ENCODE data around the gene ACVR2A. TPM values are rescaled to one million over a fixed set of nuclear protein-coding genes. Genes with fewer than 3 reads are reported as not detected.

ACVR2A gene
- total and polyA plus RNA-seq, 2 of the 4 experiments (the other 2 are of a cell fraction): 1.8 to 6.8 TPM

DNA sequence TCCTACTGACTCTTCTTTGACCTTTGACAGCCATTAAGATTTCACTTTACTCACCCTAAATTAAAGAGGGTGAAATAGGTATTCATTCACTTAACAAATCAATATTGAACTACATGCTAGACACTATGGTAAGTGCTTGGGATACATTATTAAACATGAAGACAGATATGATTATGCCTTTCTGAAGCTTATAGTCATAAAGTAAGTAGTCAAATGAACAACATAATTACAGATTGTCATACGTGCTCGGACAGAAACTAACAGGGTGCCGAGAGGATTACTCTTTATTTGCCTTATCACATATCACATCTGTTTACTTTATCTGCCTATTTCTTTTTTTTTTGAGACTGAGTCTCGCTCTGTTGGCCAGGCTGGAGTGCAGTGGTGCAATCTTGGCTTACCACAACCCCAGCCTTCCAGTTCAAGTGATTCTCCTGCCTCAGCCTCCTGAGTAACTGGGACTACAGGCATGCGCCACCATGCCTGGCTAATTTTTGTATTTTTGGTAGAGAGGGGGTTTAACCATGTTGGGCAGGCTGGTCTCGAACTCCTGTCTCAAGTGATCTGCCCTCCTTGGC, 9.8 kb downstream of the ACVR2A start:
- no TSS peak for BruUV-seq (replicated peaks)

More for the DNA sequence above, 9.8 kb downstream of the ACVR2A start:
- Histone ChIP-seq H3K4me2 (ENCODE audit: low read depth, low read length) (no peak overlapping the region), H3K36me3 (ENCODE audit: control insufficient read depth, insufficient read depth, low read length) (no peaks in the 10 kb centered on the region), H3K56ac (ENCODE audit: extremely low read depth, insufficient read depth, low read length) (no peak overlapping the region), H4K8ac (ENCODE audit: low read depth in 2 of 2, low read length in 2 of 2) (no peak overlapping the region), H3K9me3 (ENCODE audit: control insufficient read depth, insufficient read depth, low read length) (no peaks in the 10 kb centered on the region), H2BK20ac (ENCODE audit: low read depth, low read length) (no peak overlapping the region), H2BK15ac (ENCODE audit: low read depth, low read length) (no peak overlapping the region), H3K9me1 (ENCODE audit: insufficient read depth, low read length) (no peaks in the 10 kb centered on the region), H3K27me3 (ENCODE audit: control insufficient read depth, insufficient read depth, low read length) (no peaks in the 10 kb centered on the region), H3K4ac (ENCODE audit: low read depth, low read length) (no peak overlapping the region), H3K4me1 (ENCODE audit: control insufficient read depth, insufficient read depth, low read length) (no peaks in the 10 kb centered on the region), H2AFZ (replicated peaks; ENCODE audit: low read length, poor library complexity) (no peak overlapping the region), H3K27ac (ENCODE audit: insufficient read depth, low read length) (no peak overlapping the region), H4K20me1 (ENCODE audit: insufficient read depth, low read length) (peaks cover 10% of the 10 kb centered on the region; the same call in 1 of the 2 replicates), H2BK5ac (ENCODE audit: low read depth, low read length, poor library complexity, severe bottlenecking) (no peak overlapping the region), H2BK120ac (ENCODE audit: low read depth, low read length) (no peak overlapping the region), H3K18ac (ENCODE audit: low read depth, low read length) (no peak overlapping the region), H3K14ac (replicated peaks; ENCODE audit: low read depth, low read length) (no peak overlapping the region), H2AK5ac (ENCODE audit: low read depth, low read length) (no peak overlapping the region), H3K9ac (ENCODE audit: low read depth, low read length) (no peak overlapping the region), H3K4me3 (ENCODE audit: insufficient read depth, low read depth, low read length) (no peak overlapping the region), H2AK9ac (replicated peaks; ENCODE audit: low read depth, low read length, poor library complexity) (no peak overlapping the region), H3K79me1 (ENCODE audit: low read depth in 1 of 2, low read length in 2 of 2) (peaks cover 8 to 29% of the 10 kb centered on the region in 2 experiments), H4K5ac (ENCODE audit: low read depth, low read length) (no peak overlapping the region), H4K91ac (ENCODE audit: insufficient read depth, low read depth, low read length) (no peak overlapping the region), H3K23ac (ENCODE audit: low read depth, low read length) (no peak overlapping the region)
- no peak for DNase-seq
- in situ Hi-C loops (cut with MboI; ENCODE audit: low sequenced_read_pairs): no loop called here
- 100% methylated on average over 1 of the region's 6 CpGs; no CpG with 5 or more reads in 1 of the 2 experiments for WGBS, 2 experiments (ENCODE audit: extremely low coverage in 2 of 2, insufficient read length in 1 of 2)
- dilution Hi-C loops (cut with HindIII; ENCODE audit: low sequenced_read_pairs, unreplicated experiment): no loop called here
- no peak for ATAC-seq (ENCODE audit: low read depth)
- ChIA-PET CTCF (interaction anchor here (0.7 kb wide), 1 partner anchor 468 kb away, joined by 4 read pairs; no protein-coding TSS in a partner anchor), POLR2A (ENCODE audit: unreplicated experiment) (no interaction called here)
- TF ChIP-seq MAFK (IDR thresholded peaks at IDR 0.05; ENCODE audit: low read depth, low read length) (no peak), CHD1 (IDR thresholded peaks at IDR 0.05; ENCODE audit: low read depth, low read length) (no peak), BHLHE40 (IDR thresholded peaks at IDR 0.05; ENCODE audit: low read depth, low read length) (no peak), RFX5 (IDR thresholded peaks at IDR 0.05; ENCODE audit: low read depth, low read length) (no peak), RCOR1 (IDR thresholded peaks at IDR 0.05; ENCODE audit: insufficient replicate concordance, low read length) (no peak), POLR2A (IDR thresholded peaks at IDR 0.05; ENCODE audit: low read depth, low read length) (no peak), RAD21 (IDR thresholded peaks at IDR 0.05; ENCODE audit: low read length) (no peak), CEBPB (IDR thresholded peaks at IDR 0.05; ENCODE audit: low read depth, low read length) (no peak), FOS (IDR thresholded peaks at IDR 0.05; ENCODE audit: low read depth, low read length) (no peak), SMC3 (IDR thresholded peaks at IDR 0.05; ENCODE audit: low read depth, low read length) (no peak), MAZ (IDR thresholded peaks at IDR 0.05; ENCODE audit: borderline replicate concordance, low read depth, low read length) (no peak), MXI1 (IDR thresholded peaks at IDR 0.05; ENCODE audit: borderline replicate concordance, low read depth, low read length) (no peak)
- TF ChIP-seq, protein P1, sequence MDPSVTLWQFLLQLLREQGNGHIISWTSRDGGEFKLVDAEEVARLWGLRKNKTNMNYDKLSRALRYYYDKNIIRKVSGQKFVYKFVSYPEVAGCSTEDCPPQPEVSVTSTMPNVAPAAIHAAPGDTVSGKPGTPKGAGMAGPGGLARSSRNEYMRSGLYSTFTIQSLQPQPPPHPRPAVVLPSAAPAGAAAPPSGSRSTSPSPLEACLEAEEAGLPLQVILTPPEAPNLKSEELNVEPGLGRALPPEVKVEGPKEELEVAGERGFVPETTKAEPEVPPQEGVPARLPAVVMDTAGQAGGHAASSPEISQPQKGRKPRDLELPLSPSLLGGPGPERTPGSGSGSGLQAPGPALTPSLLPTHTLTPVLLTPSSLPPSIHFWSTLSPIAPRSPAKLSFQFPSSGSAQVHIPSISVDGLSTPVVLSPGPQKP (IDR thresholded peaks at IDR 0.05; ENCODE audit: borderline replicate concordance, low read depth, low read length): no peak
- TF ChIP-seq, protein P2, sequence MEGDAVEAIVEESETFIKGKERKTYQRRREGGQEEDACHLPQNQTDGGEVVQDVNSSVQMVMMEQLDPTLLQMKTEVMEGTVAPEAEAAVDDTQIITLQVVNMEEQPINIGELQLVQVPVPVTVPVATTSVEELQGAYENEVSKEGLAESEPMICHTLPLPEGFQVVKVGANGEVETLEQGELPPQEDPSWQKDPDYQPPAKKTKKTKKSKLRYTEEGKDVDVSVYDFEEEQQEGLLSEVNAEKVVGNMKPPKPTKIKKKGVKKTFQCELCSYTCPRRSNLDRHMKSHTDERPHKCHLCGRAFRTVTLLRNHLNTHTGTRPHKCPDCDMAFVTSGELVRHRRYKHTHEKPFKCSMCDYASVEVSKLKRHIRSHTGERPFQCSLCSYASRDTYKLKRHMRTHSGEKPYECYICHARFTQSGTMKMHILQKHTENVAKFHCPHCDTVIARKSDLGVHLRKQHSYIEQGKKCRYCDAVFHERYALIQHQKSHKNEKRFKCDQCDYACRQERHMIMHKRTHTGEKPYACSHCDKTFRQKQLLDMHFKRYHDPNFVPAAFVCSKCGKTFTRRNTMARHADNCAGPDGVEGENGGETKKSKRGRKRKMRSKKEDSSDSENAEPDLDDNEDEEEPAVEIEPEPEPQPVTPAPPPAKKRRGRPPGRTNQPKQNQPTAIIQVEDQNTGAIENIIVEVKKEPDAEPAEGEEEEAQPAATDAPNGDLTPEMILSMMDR (conservative IDR thresholded peaks at IDR 0.05; ENCODE audit: low read depth, low read length): no peak
- TF ChIP-seq, protein P3, sequence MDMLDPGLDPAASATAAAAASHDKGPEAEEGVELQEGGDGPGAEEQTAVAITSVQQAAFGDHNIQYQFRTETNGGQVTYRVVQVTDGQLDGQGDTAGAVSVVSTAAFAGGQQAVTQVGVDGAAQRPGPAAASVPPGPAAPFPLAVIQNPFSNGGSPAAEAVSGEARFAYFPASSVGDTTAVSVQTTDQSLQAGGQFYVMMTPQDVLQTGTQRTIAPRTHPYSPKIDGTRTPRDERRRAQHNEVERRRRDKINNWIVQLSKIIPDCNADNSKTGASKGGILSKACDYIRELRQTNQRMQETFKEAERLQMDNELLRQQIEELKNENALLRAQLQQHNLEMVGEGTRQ (IDR thresholded peaks at IDR 0.05; ENCODE audit: low read depth, low read length): no peak
- intact Hi-C loops (cut with micrococcal nuclease): no loop called here
